ENCODE results near the gene NR2E3.

NR2E3 gene

DNA sequence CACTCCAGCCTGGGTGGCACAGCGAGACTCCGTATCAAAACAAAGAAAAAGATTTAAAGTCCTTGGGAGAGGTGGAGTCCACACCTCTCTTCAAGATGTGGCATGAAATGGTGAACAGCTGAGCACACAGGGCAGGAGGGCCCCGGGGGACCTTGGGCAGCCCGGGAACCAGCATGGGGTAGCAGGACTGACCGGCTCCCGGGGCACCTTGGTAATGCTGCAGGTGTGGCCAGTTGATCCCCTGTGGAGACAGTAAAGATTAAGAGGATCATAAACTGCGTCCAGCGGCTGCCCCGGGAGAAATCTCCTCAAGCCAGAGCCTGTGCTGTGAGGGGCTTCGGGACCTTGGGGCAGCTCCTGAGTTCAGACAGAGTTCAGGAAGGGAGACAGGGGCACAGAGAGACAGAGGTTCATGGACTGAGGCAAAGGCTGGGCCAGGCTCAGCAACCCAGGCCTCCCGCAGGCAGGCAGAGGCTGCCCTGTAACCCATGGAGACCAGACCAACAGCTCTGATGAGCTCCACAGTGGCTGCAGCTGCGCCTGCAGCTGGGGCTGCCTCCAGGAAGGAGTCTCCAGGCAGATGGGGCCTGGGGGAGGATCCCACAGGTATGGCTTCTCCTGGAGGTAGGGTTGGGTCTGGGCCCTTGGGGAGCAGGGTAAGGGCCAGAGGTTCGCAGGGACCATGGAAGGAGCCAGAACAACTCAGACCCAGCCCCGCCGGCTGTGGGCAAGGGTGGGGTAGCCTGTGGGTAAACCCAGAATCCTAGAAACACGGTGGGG, at the start of gene NR2E3:
Gene NR2E3 (plus strand): TSS at position 299 of the 780 bp plus-strand sequence. CDS start 190 bp downstream, at position 489.
- DNase-seq (ENCODE audit: low read depth): no peak

GRCh38 chr15:71760852-71761251, 49.5 kb upstream of the NR2E3 start:
- DNase-seq (ENCODE audit: low read depth): no peak

DNA sequence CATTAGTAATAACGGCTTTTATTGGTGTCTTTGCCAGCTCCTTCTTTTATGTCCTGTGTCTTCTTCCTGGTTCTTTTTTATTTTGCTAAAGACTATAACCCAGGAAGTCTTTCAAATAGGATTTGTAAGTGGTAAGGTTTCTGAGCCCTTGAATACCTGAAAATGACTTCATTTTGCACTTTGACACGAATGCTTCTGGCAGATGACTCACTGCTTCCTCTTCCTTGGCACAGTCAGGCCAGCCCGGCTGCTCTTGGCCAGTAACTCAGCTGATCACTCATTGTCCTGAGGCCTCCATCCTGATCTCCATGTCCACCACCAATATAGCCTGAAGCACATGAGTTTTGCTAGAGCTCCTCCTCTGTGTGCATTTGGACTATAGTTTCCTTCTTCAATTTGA, 48.7 kb upstream of the NR2E3 start:
- peak; percentile 75 for DNase-seq (ENCODE audit: low read depth)

DNA sequence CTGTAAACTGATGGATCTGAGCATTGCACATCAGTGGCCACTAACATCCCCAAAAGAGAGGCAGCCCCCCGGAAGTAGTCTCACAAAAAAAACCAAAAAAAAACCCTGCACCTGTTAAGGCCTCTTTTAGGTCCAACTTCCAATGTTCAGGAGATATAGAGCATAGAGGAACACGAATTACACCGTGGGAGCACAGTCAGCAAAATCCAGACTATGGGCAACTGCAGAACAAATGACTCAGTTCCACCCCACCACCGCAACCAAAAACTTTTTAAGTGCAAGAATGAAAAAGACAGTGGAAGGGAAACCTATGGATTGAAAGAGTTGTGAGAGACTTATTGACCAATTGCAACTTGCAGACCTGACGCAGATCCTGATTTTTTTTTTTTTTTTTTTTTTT, 42.2 kb upstream of the NR2E3 start:
- no peak for DNase-seq (ENCODE audit: low read depth)

GRCh38 chr15:71773206-71773859, 37.0 kb upstream of the NR2E3 start:
- no peak for DNase-seq (ENCODE audit: low read depth)

DNA sequence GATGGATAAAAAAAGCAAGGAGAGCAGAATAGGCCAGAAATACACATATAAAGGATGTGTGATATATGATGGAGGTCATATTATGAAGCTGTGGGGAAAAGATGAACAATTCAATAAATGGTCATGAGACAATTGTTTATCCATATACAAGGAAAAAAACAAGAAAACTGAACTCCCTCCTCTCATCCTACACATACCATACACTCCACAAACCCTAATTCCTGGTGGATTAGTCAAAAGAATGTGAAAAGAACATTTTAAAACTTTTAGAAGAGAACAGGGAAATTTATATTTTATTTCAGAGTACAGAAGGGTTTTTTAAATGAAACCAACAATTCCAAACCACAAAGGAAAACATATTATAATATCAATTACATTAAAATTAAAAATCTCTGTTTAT, 34.5 kb upstream of the NR2E3 start:
- no peak for DNase-seq (ENCODE audit: low read depth)

DNA sequence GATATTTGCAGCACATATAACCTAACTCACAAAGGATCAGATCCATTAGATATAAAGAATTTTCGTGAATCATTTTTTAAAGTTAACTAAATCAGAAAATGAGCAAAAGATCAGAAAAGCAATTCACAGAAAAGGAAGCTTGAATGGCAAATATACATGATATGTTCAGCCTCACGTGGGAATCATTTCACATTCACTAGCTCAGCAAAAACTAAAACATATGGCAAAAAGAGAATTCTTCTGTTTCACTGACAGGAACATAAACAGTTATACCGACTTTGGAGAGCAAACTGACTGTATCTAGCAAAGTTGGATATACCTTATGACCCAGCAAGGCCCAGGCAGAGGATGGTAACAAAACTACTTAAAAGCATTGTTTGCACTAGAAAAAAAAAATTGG, 34.0 kb upstream of the NR2E3 start:
- no peak for DNase-seq (ENCODE audit: low read depth)

DNA sequence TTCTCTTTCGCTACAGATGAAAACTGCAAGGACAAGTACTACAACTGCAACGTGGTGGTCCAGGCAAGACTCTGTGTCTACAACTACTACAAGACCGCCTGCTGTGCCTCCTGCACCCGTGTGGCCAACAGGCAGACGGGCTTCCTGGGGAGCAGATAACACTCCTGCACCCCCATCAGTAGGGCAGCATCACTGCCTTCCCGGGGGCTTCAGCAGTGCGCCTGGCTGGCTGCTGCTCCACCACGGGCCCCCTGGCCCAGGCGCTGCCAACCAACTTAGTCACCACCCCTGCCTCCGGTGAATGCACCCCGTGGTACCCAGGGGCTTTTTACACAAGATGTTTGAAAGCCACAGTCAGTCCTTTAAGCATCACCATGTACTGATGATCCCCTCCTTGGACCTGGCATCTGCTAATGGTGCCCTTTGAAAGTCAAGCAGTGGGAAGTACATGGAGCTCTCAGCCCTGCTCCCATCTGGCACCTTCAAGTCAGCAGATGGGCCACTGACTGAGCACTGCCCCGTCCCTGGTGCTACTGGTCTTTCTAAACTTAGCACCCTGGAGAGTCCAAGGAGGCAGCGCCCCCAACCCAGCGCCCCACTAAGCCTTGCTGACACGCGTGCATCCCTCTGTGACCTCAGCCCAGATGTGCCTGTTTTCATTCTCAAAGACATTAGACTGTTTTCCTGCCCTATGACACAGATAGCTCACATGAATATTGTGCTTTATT, 33.0 kb upstream of the NR2E3 start:
- DNase-seq (ENCODE audit: low read depth): no peak

DNA sequence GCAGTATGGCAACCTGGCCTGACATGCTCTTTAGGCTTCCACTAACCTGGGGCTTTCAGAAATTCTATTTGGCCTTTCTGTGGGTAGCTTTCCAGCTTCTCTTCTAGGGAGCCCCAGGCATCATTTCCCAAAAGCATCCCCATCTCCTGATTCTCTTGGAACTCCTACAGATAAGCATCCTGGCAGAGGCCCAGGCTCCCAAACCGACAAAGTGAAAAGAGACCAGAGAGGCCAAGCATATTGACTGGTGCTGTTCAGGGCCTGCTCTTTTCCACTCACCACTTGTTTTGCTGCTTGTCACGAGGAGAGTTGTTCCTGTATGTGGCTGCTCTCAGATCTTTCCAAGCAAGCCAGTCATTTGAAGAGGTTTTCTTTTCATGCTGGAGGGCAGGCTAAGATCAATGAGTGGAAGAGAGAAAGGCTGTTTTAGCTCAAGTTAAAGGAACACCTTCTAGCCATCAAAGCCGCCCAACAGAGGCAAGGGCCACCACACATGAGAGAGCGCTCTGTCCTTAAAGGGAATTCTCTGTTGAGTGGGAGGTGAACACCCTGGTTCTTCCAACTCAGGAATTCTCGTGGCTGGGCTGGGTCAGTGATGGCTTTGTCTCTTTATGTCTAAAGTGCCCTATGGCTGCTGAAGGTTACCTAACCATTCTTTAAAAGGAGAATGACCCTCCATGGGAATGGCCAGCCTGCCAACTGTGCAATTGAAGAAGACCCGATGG, 31.1 kb upstream of the NR2E3 start:
- DNase-seq (ENCODE audit: low read depth): no peak

DNA sequence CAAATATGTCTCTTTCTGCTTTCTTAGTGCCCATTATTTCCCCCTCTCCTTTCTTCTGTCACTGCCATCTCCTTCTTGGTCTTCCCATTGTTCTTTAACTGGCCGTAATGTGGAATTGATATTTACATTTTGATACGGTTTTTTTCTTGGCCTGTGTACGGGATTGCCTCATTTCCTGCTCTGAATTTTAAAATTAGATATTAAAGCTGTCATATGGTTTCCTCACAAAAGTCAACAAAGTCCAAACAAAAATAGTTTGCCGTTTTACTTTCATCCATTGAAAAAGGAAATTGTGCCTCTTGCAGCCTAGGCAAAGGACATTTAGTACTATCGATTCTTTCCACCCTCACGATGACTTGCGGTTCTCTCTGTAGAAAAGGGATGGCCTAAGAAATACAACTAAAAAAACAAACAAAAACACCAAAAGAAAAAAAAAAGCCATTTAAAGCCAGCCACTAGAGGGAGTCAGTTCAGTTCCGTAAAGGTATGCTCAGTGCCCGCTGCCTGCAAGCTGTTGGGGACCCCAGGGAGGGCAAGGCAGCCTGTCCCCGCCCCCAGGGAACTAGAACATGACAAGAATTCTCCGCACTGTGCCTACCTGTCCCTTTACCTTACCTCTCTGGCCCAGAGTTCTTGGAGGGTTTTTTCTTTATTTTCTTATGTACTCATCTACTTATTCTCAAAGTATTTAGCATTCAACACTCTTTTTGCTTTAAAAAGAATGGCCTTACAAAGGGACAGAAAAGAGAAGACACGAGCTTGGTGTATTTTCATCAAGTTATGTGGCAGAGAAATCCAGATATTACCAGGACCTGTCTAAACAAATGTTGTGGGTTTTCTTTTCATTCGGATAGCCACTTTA, 30.0 kb upstream of the NR2E3 start:
- DNase-seq (ENCODE audit: low read depth): peak; percentile 78

DNA sequence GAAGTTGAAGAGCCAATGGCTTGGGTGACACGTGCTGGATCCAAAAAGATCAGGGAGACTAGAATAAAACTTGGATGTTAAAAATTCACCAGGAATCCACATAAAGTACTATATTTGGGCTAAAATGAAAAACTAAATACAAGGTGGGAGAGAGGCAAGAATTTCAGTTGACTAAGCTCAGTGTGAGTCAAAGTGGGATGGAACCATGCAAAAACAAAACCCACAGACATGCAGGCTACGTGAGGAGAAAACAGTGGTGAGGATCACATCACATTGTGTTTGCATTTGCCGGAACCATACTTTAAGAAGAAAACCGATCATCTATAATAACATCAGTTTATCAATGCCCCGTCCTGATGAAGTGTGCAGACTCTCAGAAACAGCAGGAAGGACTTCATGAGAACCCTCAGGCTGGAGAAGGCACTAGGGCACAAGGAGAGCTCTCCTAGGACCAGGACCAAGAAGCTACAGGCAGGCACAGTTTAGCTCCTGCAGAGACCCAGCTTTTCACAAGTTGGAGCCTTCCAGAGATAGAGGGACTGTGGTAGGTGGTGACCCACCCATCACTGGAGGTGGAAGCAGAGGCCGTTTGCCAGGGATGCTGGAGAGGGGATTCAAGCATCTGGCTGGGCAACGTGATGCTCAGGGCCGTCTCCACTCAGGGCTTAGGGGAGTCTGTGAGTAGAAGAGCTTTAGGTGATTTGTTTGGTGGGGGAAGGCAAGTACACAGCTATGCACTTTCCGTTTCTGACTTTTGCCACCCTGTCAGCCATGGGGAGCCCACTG, 29.0 kb upstream of the NR2E3 start:
- DNase-seq (ENCODE audit: low read depth): no peak

- no peak for DNase-seq (ENCODE audit: low read depth)
These were observed 28.4 kb upstream of the NR2E3 start for GRCh38 chr15:71781965-71782265.

GRCh38 chr15:71782422-71783165, 27.8 kb upstream of the NR2E3 start:
- DNase-seq (ENCODE audit: low read depth): no peak

- DNase-seq (ENCODE audit: low read depth): no peak
These were observed 25.6 kb upstream of the NR2E3 start for GRCh38 chr15:71784719-71785118.

GRCh38 chr15:71785996-71786395, 24.4 kb upstream of the NR2E3 start:
- DNase-seq (ENCODE audit: low read depth): no peak

DNA sequence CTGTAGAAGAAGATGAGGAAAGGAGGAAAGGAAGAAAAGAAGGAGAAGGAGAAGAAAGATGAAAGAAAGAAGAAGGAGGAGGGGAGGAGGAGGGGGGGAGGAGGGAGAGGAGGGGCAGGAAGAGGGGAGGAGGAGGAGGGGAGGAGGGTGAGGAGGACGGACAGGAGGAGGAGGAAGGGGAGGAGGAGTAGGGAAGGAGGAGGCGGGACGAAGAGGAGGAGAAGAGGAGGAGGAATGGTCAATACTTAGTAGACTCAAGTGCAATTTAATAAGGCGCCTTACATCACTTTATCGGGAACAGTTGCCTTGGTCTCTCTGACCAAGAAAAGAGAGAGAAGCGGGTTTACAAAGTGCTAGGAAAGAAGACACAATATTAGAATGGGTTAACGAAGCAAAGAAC, 23.7 kb upstream of the NR2E3 start:
- DNase-seq (ENCODE audit: low read depth): no peak

DNA sequence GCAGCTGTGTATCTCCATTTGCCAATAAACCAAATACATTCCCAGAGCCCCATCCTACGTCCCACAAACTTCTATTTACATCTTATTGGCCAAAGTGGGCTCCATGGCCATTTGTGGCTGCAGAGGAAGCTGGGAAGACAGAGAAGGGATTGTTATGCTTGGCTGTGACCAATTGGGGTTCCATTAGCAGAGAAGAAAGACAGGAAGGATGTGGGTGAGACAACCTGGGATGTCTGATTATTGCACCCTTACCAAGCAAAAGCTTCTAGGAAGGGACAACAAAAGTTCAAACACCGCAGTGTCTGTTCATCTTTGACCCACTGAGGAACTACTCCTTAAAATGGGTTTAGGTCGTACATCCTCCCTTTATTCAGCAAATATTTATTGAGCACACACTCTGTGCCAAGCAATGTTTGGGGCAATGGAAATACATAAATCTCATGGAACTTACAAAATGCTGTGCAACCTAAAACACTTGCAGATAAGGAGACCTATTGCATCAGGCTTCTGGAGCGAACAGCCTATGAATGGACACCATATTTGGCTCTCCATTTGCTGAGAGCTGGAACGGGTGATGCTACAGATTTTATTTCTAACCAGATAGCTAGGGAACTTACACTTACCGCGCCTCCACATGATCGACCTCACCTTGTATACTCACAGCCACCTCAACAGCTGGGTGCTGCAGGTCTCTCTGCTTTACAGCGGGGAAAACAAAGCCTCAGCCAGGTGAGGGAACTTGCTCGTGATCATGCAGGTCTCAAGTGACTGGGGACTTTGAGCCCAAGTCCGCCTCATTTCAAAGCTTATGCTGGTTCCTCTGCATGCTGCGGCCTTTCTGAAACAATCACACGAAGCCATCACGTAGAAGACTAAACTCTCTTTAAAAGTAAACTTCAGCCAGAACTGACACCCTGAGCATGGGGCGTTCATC, 21.4 kb upstream of the NR2E3 start:
- no peak for DNase-seq (ENCODE audit: low read depth)

- DNase-seq (ENCODE audit: low read depth): no peak
These were observed 20.7 kb upstream of the NR2E3 start for GRCh38 chr15:71789616-71790015.

- DNase-seq (ENCODE audit: low read depth): no peak
These were observed 20.3 kb upstream of the NR2E3 start for GRCh38 chr15:71790081-71790480.

Measured in fibroblast of gingiva (primary cell).